ENCODE data around the gene ESPN. TPM values are rescaled to one million over a fixed set of nuclear protein-coding genes. Genes with fewer than 3 reads are reported as not detected.

Gene ESPN, protein sequence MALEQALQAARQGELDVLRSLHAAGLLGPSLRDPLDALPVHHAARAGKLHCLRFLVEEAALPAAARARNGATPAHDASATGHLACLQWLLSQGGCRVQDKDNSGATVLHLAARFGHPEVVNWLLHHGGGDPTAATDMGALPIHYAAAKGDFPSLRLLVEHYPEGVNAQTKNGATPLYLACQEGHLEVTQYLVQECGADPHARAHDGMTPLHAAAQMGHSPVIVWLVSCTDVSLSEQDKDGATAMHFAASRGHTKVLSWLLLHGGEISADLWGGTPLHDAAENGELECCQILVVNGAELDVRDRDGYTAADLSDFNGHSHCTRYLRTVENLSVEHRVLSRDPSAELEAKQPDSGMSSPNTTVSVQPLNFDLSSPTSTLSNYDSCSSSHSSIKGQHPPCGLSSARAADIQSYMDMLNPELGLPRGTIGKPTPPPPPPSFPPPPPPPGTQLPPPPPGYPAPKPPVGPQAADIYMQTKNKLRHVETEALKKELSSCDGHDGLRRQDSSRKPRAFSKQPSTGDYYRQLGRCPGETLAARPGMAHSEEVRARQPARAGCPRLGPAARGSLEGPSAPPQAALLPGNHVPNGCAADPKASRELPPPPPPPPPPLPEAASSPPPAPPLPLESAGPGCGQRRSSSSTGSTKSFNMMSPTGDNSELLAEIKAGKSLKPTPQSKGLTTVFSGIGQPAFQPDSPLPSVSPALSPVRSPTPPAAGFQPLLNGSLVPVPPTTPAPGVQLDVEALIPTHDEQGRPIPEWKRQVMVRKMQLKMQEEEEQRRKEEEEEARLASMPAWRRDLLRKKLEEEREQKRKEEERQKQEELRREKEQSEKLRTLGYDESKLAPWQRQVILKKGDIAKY
- total RNA-seq (2021; fragmentation: NEBNext Ultra II Directional; extraction: Animal tissue kit (Norgen Biotek cat#: 25700)) (14.8 and 16.3 TPM in 2 replicates), polyA plus RNA-seq (2011; rRNA removed) (5.2 and 13.4 TPM in 2 replicates), polyA minus RNA-seq (2011; rRNA and poly(A)+ RNA removed) (2.7 and 2.8 TPM in 2 replicates)
- polyA plus RNA-seq (2011; cell fraction: cytosol; rRNA removed) = 9.6 TPM
- polyA plus RNA-seq (2011; cell fraction: nucleus; rRNA removed) = 22.5 TPM
- 6.8 to 15.9 TPM (median 13.7 TPM) in 4 replicates for polyA plus RNA-seq (2012, experiment 1 of 2)
- 10.4 TPM for polyA plus RNA-seq (2012, experiment 2 of 2)
- 14.0 TPM for polyA plus RNA-seq (2013, experiment 1 of 2)
- polyA plus RNA-seq (2013, experiment 2 of 2) = 14.1 TPM
- 11.9 TPM for polyA minus RNA-seq (2011; cell fraction: cytosol; rRNA and poly(A)+ RNA removed)
- 8.3 TPM for polyA minus RNA-seq (2011; cell fraction: nucleus; rRNA and poly(A)+ RNA removed)
- long read RNA-seq, experiment 1, partial matches to known transcripts = 4 of 8 reads
- long read RNA-seq, experiment 1, other reads (novel, unspliced or antisense) = 4 of 8 reads
- long read RNA-seq, experiment 2 = 0 reads

DNA sequence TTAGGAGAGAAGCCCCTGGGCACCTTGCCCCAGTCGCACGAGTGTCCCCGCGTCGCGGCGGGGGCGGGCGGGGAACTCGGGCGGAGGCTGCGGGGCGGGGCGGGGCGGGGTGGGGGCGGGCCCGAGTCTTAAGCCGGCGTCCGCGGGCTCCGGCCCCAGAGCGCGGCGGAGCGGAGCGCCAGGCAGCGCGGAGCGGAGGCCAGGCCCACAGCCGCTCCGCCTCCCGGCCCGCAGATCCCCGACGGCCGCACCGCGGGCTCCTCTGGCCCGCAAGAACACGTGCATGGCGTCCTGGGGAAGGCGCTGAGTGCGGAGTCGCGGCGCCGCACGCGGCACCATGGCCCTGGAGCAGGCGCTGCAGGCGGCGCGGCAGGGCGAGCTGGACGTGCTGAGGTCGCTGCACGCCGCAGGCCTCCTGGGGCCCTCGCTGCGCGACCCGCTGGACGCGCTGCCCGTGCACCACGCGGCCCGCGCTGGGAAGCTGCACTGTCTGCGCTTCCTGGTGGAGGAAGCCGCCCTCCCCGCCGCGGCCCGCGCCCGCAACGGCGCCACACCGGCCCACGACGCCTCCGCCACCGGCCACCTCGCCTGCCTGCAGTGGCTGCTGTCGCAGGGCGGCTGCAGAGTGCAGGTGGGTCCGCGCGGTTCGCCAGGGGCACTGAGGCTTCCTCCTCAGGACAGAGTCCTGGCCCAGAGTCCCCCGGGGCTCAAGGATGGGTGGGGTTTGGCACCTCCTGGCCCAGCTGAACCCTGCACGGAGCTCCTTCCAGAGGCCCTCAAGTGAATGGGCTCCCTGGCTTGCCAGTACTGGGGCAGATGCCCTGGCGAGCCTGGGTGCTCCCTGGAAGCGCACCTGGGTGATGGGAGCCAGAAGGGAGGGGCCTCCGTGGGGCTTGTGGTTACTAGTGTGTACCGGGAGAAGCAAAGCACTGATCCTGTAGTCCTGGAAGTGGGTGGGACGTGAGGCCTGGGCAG is at the start of gene ESPN:
TSS of gene ESPN (plus strand) at position 158 of the 975 bp plus-strand sequence. CDS start at position 338, 180 bp downstream.
- no peak within 1 kb of the TSS for H2AK5ac ChIP-seq (ENCODE audit: low read depth, low read length)
- no peak within 1 kb of the TSS for H3K56ac ChIP-seq (replicated peaks; ENCODE audit: insufficient read length, low read depth, low read length)
- H3K79me2 ChIP-seq (ENCODE audit: control insufficient read depth in 1 of 2, insufficient read depth in 2 of 2, low read length in 2 of 2) = no peaks in the 10 kb centered on the region
- POLR2A ChIA-PET (ENCODE audit: partially characterized antibody) = interaction anchor here (0.6 to 1.7 kb wide), 4 partner anchors 16 to 176 kb away, joined by 3 to 4 read pairs (median 3); no protein-coding TSS in a partner anchor
- no peak within 1 kb of the TSS for H3K23ac ChIP-seq (ENCODE audit: insufficient read length)
- peak within 1 kb of the TSS; percentile 26 to 67 for H3K4me2 ChIP-seq (ENCODE audit: insufficient read depth in 1 of 2, low read depth in 2 of 2, low read length in 2 of 2)
- peaks cover 48 to 73% (median 65%) of the 10 kb centered on the region in 4 experiments for H3K27me3 ChIP-seq (replicated peaks in 1 of 4; ENCODE audit: control insufficient read depth in 3 of 4, extremely low read depth in 1 of 4, insufficient read depth in 3 of 4, low read length in 3 of 4)
- peaks cover 13% of the 10 kb centered on the region; the same call in 1 of the 2 replicates for H3K23me2 ChIP-seq (ENCODE audit: low read depth, low read length)
- H3K9me3 ChIP-seq (ENCODE audit: insufficient read depth in 2 of 2, low read depth in 1 of 2, low read length in 1 of 2) = no peaks in the 10 kb centered on the region
- 0 out of 2 replicates have a peak within 1 kb of the TSS, but pooled peaks have one; percentile 31 for H2AFZ ChIP-seq (ENCODE audit: low read length)
- H4K5ac ChIP-seq (ENCODE audit: insufficient read length, low read depth, low read length) = no peak within 1 kb of the TSS
- no peak for FAIRE-seq
- H3K18ac ChIP-seq (ENCODE audit: extremely low read depth, low read length) = peak within 1 kb of the TSS; percentile 32
- peaks cover 0 to 7% of the 10 kb centered on the region in 2 experiments for H4K20me1 ChIP-seq (replicated peaks in 1 of 2; ENCODE audit: control insufficient read depth in 1 of 2, insufficient read depth in 2 of 2, low read length in 2 of 2)
- 29% methylated on average over 50 of the region's 99 CpGs; no CpG with 5 or more reads in 1 of the 2 experiments for WGBS, 2 experiments (ENCODE audit: extremely low coverage in 1 of 2, insufficient coverage in 1 of 2, insufficient read length in 1 of 2, insufficient replicate concordance in 2 of 2, low coverage in 1 of 2, low lambda C conversion rate in 2 of 2, missing lambda C conversion rate in 1 of 2)
- H4K91ac ChIP-seq (replicated peaks; ENCODE audit: insufficient read length, low read length) = no peak within 1 kb of the TSS
- no peak within 1 kb of the TSS; the same call in 1 of the 2 replicates for H2BK12ac ChIP-seq (ENCODE audit: low read depth, low read length)
- H2BK120ac ChIP-seq (replicated peaks; ENCODE audit: low read depth, low read length) = no peak within 1 kb of the TSS
- no peak within 1 kb of the TSS for H2BK5ac ChIP-seq (ENCODE audit: low read depth, low read length)
- no peaks in the 10 kb centered on the region for H3K79me1 ChIP-seq (ENCODE audit: low read depth, low read length)
- H2BK20ac ChIP-seq (ENCODE audit: low read length) = no peak within 1 kb of the TSS
- H2BK15ac ChIP-seq (ENCODE audit: low read length) = 0 out of 2 replicates have a peak within 1 kb of the TSS, but pooled peaks have one; percentile 72
- H3K4me1 ChIP-seq (replicated peaks in 1 of 4; ENCODE audit: control insufficient read depth in 3 of 4, insufficient read depth in 4 of 4, low read length in 3 of 4) = peaks cover 0 to 29% (median 12%) of the 10 kb centered on the region in 4 experiments; a peak in 5 of 7 replicates
- peak within 1 kb of the TSS; percentile 45 for H4K8ac ChIP-seq (ENCODE audit: extremely low read depth, insufficient read depth, low read length)
- H3K4me3 ChIP-seq (ENCODE audit: extremely low read depth in 1 of 4, insufficient read depth in 2 of 4, low read depth in 3 of 4, low read length in 4 of 4) = peak within 1 kb of the TSS in 3 of 4 experiments; percentile 15 to 52 (median 19); a peak in 5 of 8 replicates
- no peak within 1 kb of the TSS for H3K27ac ChIP-seq (ENCODE audit: low read depth, low read length)
- CTCF ChIA-PET (ENCODE audit: partially characterized antibody) = interaction anchor here (0.5 to 2.9 kb wide), 7 partner anchors 12 to 294 kb away, joined by 3 to 42 read pairs (median 4); no protein-coding TSS in a partner anchor
- no peak within 1 kb of the TSS for H3K14ac ChIP-seq (ENCODE audit: insufficient read length)
- H3K9ac ChIP-seq (replicated peaks in 1 of 4; ENCODE audit: extremely low read depth in 1 of 4, low read depth in 3 of 4, low read length in 3 of 4) = no peak within 1 kb of the TSS
- peaks cover 0 to 5% (median 0%) of the 10 kb centered on the region in 4 experiments; a peak in 1 of 8 replicates for H3K36me3 ChIP-seq (ENCODE audit: control insufficient read depth in 2 of 4, insufficient read depth in 4 of 4, low read length in 3 of 4)
- peak in 1 of 2 experiments; percentile 60 for DNase-seq (ENCODE audit: low read depth in 1 of 2, low spot score in 2 of 2)
- no peak within 1 kb of the TSS for H3K4ac ChIP-seq (replicated peaks; ENCODE audit: insufficient read length, low read depth, low read length)
- TF ChIP-seq CTBP2 (IDR thresholded peaks at IDR 0.05; ENCODE audit: borderline replicate concordance, insufficient read depth, insufficient read length, low read length) (no peak), GABPA (IDR thresholded peaks at IDR 0.05; ENCODE audit: borderline replicate concordance, insufficient read depth, low read length) (peak; percentile 10; the same call in 1 of the 2 replicates), KDM5A (IDR thresholded peaks at IDR 0.05; ENCODE audit: low read length) (no peak)

All from H1 (cell line).